Lower leg skin (tissue), 3 donors: ENCODE data around the gene NEAT1.

Experiments used
- CTCF ChIP-seq, 3 donors: fragments of 450-650 bp; IDR thresholded peaks; one replicate each; pipeline ENCODE4 v1.5.1; 2016; ENCODE audit warnings: antibody characterized with exemption in 3 of 3, mild to moderate bottlenecking in 3 of 3, moderate library complexity in 2 of 3
- POLR2A ChIP-seq, 2 donors: fragments of 450-650 bp; IDR thresholded peaks; one replicate each; pipeline ENCODE4 v1.6.1; 2016 to 2017; ENCODE audit warnings: antibody characterized with exemption in 2 of 2, mild to moderate bottlenecking in 1 of 2, moderate library complexity in 1 of 2

- no peak for TF ChIP-seq CTCF (IDR thresholded peaks at IDR 0.05)
- TF ChIP-seq POLR2A (IDR thresholded peaks at IDR 0.05), result no peak
Observed at GRCh38 chr11:65444314-65445051, 21.9 kb downstream of the NEAT1 start.
